ENCODE results near the gene TMEM179B.
A peak's percentile ranks its signal among the peaks of the same experiment; 100 is the strongest.

The TMEM179B gene

GRCh38 chr11:62831520-62832335, 44.5 kb downstream of the TMEM179B start, which contains the start of gene STX5:
STX5 (minus strand) TSS chr11:62832051; CDS start chr11:62831243, 808 bp downstream.
- peak; percentile 98 to 99 (median 99) for DNase-seq (ENCODE audit: low read depth in 2 of 3, low spot score in 1 of 3)

GRCh38 chr11:62832336-62833234, 45.4 kb downstream of the TMEM179B start, which contains the start of gene TEX54:
TEX54 (minus strand) TSS chr11:62832841.
- no peak for DNase-seq (ENCODE audit: low read depth in 2 of 3, low spot score in 1 of 3)

- no peak for DNase-seq (ENCODE audit: low read depth in 2 of 3, low spot score in 1 of 3)
Observed at GRCh38 chr11:62835336-62835735, 48.1 kb downstream of the TMEM179B start.

GRCh38 chr11:62839050-62839945, 52.1 kb downstream of the TMEM179B start, which contains the start of gene WDR74:
WDR74 (minus strand) TSS chr11:62839590; CDS start chr11:62839570, 20 bp downstream.
- DNase-seq (ENCODE audit: low read depth in 2 of 3, low spot score in 1 of 3), result peak; percentile 85 to 89 (median 85)
